Adipocyte (in vitro differentiated cells): ENCODE results near the gene RPA1.
"Not testable (repeated sequence)": the region's sequence is repeated elsewhere in the genome, so short reads cannot be mapped to it uniquely, and the experiment has no call there.

ENCODE experiments used
- DNase-seq: peaks from one replicate; pipeline ENCODE4 v3.0.0-alpha.2; 2015; ENCODE audit warnings: low read depth
- H3K27me3 ChIP-seq: replicated peaks from 2 replicates; pipeline ENCODE4 v1.7.0; 2013; ENCODE audit warnings: mild to moderate bottlenecking, low read length, moderate library complexity; ENCODE audit not compliant: control insufficient read depth, insufficient read depth
- H3K36me3 ChIP-seq: 2 replicates; pipeline ENCODE4 v1.7.0; 2013; ENCODE audit warnings: low read length, mild to moderate bottlenecking, moderate library complexity; ENCODE audit not compliant: control insufficient read depth, insufficient read depth, severe bottlenecking
- H3K4me1 ChIP-seq: 2 replicates; pipeline ENCODE4 v1.7.0; 2013; ENCODE audit warnings: mild to moderate bottlenecking, low read length, moderate library complexity; ENCODE audit not compliant: control insufficient read depth, insufficient read depth
- H3K4me3 ChIP-seq: 2 replicates; pipeline ENCODE4 v1.7.0; 2013; ENCODE audit warnings: mild to moderate bottlenecking, low read length, moderate library complexity
- H3K9ac ChIP-seq: 2 replicates; pipeline ENCODE4 v1.7.0; 2013; ENCODE audit warnings: mild to moderate bottlenecking, low read length, moderate library complexity
- H3K9me3 ChIP-seq: 2 replicates; pipeline ENCODE4 v1.7.0; 2013; ENCODE audit warnings: mild to moderate bottlenecking, low read length, moderate library complexity; ENCODE audit not compliant: control insufficient read depth

The RPA1 gene

GRCh38 chr17:1880851-1881630 is 51.2 kb downstream of the RPA1 start:
- H3K4me1 ChIP-seq: no peaks in the 10 kb centered on the region
- no peaks in the 10 kb centered on the region for H3K27me3 ChIP-seq
- no peak overlapping the region for H3K4me3 ChIP-seq
- H3K9ac ChIP-seq: no peak overlapping the region
- peaks cover 81% of the 10 kb centered on the region for H3K36me3 ChIP-seq
- no peak for DNase-seq
- no peaks in the 10 kb centered on the region for H3K9me3 ChIP-seq

- Histone ChIP-seq H3K9ac (no peak overlapping the region), H3K4me1 (no peaks in the 10 kb centered on the region), H3K27me3 (no peaks in the 10 kb centered on the region), H3K4me3 (no peak overlapping the region), H3K9me3 (no peaks in the 10 kb centered on the region), H3K36me3 (peaks cover 77% of the 10 kb centered on the region)
- DNase-seq: peak; percentile 50
These were observed 53.0 kb downstream of the RPA1 start for GRCh38 chr17:1882836-1883235.

DNA sequence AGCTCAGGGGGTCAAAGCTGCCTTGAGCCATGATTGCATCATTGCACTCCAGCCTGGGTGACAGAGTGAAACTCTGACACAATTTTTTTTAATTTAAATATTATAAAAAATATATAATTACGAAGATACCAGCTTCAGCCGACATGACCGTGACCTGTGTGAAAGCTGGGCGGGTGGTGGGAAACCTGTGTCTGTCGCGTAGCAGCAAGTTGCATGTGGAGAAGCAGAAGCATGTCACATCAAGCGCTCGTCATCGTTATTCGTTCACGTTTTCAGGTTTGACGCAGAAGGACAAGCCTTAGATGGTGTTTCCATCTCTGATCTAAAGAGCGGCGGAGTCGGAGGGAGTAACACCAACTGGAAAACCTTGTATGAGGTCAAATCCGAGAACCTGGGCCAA is 53.7 kb downstream of the RPA1 start:
- H3K9ac ChIP-seq: no peak overlapping the region
- no peak for DNase-seq
- H3K4me3 ChIP-seq: no peak overlapping the region
- H3K36me3 ChIP-seq: peaks cover 83% of the 10 kb centered on the region
- no peaks in the 10 kb centered on the region for H3K4me1 ChIP-seq
- no peaks in the 10 kb centered on the region for H3K27me3 ChIP-seq
- H3K9me3 ChIP-seq: no peaks in the 10 kb centered on the region

DNA sequence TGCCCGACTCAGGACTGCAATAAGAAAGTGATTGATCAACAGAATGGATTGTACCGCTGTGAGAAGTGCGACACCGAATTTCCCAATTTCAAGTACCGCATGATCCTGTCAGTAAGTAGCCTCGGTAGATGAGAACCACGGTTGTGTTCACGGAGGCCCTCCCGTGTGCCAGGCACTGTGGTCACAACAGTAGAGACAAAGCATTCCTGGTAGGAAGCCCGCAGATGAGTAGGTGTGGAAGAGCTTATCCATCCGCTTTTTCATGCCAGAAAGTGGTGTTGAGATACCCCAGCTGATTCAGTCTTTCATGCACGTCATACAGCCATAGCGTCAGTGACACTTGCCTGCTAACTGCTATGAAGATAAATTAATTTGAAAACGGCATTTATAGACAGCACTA is 58.9 kb downstream of the RPA1 start:
- H3K9me3 ChIP-seq: no peaks in the 10 kb centered on the region
- H3K36me3 ChIP-seq: peaks cover 79% of the 10 kb centered on the region
- no peak overlapping the region for H3K9ac ChIP-seq
- no peak for DNase-seq
- no peaks in the 10 kb centered on the region for H3K27me3 ChIP-seq
- no peaks in the 10 kb centered on the region for H3K4me1 ChIP-seq
- H3K4me3 ChIP-seq: no peak overlapping the region

- H3K36me3 ChIP-seq: peaks cover 68% of the 10 kb centered on the region
- H3K4me3 ChIP-seq: no peak overlapping the region
- H3K27me3 ChIP-seq: no peaks in the 10 kb centered on the region
- H3K4me1 ChIP-seq: no peaks in the 10 kb centered on the region
- H3K9me3 ChIP-seq: no peaks in the 10 kb centered on the region
- DNase-seq: no peak
- H3K9ac ChIP-seq: no peak overlapping the region
These were observed 61.1 kb downstream of the RPA1 start for GRCh38 chr17:1890758-1891450.

GRCh38 chr17:1894753-1895339 is 65.0 kb downstream of the RPA1 start:
- Histone ChIP-seq H3K27me3 (no peaks in the 10 kb centered on the region), H3K36me3 (peaks cover 71% of the 10 kb centered on the region), H3K9ac (no peak overlapping the region), H3K4me1 (no peaks in the 10 kb centered on the region), H3K9me3 (no peaks in the 10 kb centered on the region), H3K4me3 (no peak overlapping the region)
- DNase-seq: no peak

DNA sequence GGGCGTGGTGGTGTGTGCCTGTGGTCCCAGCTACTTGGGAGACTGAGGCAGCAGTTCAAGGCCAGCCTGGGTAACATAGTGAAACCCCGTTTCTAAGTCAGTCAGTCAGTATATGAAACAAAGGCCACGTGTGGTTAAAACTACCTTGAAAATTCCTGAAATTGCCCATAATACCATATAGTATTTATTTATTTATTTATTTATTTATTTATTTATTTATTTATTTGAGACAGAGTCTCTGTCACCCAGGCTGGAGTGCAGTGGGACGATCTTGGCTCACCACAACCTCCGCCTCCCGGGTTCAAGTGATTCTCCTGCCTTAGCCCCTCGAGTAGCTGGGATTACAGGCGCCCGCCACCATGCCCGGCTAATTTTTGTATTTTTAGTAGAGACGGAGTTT is 65.7 kb downstream of the RPA1 start:
- H3K9me3 ChIP-seq, H3K9ac ChIP-seq, H3K4me3 ChIP-seq, H3K27me3 ChIP-seq, DNase-seq, H3K4me1 ChIP-seq: not testable (repeated sequence)
- H3K36me3 ChIP-seq: peaks cover 68% of the 10 kb centered on the region

GRCh38 chr17:1896243-1897104 is 66.7 kb downstream of the RPA1 start:
- Histone ChIP-seq H3K4me1 (no peaks in the 10 kb centered on the region), H3K27me3 (no peaks in the 10 kb centered on the region), H3K36me3 (peaks cover 64% of the 10 kb centered on the region), H3K4me3 (no peak overlapping the region), H3K9ac (no peak overlapping the region), H3K9me3 (no peaks in the 10 kb centered on the region)
- no peak for DNase-seq

DNA sequence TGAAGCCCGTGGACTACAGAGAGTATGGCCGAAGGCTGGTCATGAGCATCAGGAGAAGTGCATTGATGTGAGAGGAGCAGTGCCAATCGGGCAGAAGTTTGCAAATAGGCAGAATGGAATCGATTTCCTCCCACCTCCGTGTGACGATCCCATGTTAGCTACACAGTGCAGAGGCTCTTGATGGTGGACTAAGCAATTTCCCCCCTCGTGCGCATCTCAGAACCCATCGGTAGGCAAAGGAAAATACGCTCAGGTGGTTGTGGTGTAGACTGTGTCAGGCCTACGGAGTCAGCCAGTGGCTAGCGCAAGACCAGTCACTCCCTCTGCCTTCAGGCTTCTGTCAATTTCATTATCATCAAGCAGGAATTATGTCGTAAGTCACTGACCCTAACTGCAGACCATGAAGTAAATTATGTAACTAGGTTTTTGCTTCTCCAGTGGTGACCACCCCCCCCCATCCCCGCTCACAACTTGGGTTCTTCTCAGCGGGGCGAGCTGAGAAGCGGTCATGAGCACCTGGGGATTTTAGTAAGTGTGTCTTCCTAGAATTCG is 67.4 kb downstream of the RPA1 start:
- Histone ChIP-seq H3K36me3 (peaks cover 58% of the 10 kb centered on the region), H3K27me3 (no peaks in the 10 kb centered on the region), H3K4me3 (no peak overlapping the region), H3K4me1 (no peaks in the 10 kb centered on the region), H3K9me3 (no peaks in the 10 kb centered on the region), H3K9ac (no peak overlapping the region)
- DNase-seq: no peak

DNA sequence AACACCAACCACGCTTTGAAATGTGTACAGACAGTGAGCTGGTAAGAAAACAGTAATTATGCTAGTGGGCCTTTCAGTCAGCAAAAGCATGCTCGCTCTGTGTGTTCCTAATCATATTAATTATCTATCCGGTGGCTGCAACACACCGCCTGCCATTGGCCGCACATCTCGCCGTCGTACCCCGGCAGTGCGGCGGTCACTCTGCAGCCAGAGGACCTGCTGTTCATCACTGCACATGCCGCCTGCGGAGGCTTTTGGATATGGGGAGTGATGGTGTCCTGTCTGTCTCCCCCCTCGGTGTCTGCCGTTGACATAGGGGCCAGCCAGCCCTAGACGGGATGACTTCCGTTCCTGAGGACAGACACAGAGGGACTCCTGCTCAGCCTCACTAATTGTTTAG is 68.5 kb downstream of the RPA1 start:
- Histone ChIP-seq H3K4me1 (no peaks in the 10 kb centered on the region), H3K9me3 (no peaks in the 10 kb centered on the region), H3K36me3 (peaks cover 46% of the 10 kb centered on the region), H3K9ac (no peak overlapping the region), H3K4me3 (no peak overlapping the region), H3K27me3 (no peaks in the 10 kb centered on the region)
- no peak for DNase-seq

- peaks cover 43% of the 10 kb centered on the region for H3K36me3 ChIP-seq
- H3K9me3 ChIP-seq: no peaks in the 10 kb centered on the region
- H3K4me3 ChIP-seq: no peak overlapping the region
- peaks cover 1% of the 10 kb centered on the region for H3K27me3 ChIP-seq
- DNase-seq: no peak
- H3K4me1 ChIP-seq: no peaks in the 10 kb centered on the region
- no peak overlapping the region for H3K9ac ChIP-seq
These were observed 69.1 kb downstream of the RPA1 start for GRCh38 chr17:1898872-1899271.
